ENCODE measurements around the gene MDGA2. TPM values are rescaled to one million over a fixed set of nuclear protein-coding genes. Genes with fewer than 3 reads are reported as not detected.
"Not testable (repeated sequence)": the region's sequence is repeated elsewhere in the genome, so short reads cannot be mapped to it uniquely, and the experiment has no call there.

Gene MDGA2
- total RNA-seq, 1 donor from 2014 or later = not detected

DNA sequence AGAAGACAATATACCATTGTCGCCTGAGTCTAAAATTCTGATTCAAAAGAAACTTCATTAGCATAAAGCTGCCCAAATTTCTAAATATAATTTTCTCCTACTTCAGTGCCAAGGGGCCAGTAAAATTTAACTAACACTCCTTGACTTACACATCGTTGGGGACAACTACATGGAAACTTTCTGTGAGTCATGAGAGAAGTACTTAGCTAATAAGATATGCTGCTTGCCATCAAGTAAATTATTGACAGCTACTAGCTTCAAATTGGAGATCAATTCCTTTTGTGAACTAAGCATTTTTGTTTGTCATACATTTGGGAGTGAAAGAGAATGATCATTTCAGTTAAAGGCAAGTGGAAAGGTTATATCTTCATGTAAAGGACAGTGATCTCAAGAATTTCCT lies 373.3 kb downstream of the MDGA2 start:
- intact Hi-C loops (cut with micrococcal nuclease) = no loop called here
- no peak overlapping the region for H3K4me3 Mint-ChIP-seq
- DNase-seq = no peak
- no peaks in the 10 kb centered on the region for H3K36me3 Mint-ChIP-seq (ENCODE audit: low read depth)
- H3K9me3 Mint-ChIP-seq = no peaks in the 10 kb centered on the region
- no peaks in the 10 kb centered on the region for H3K27me3 Mint-ChIP-seq
- H3K4me1 Mint-ChIP-seq = no peaks in the 10 kb centered on the region
- H3K27ac Mint-ChIP-seq = no peak overlapping the region

DNA sequence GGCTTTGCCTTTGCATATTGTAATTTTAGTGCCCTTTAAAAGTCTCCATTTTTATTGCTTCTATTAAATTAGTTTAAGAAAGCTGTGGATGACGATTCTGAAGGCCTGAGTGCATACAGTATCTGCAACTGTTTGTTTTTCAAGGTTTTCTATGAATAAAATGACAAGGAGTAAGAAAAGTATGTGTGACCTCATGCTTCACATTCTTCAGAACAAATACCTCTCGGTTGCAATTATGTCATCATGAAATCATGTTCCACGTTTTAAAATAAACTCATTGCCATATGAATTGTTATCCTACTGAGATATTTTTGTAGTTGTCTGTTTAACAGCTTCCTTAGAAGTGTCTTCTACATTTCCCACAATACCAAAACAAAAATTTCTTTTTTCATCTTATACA lies 374.6 kb downstream of the MDGA2 start:
- H3K27ac Mint-ChIP-seq = no peak overlapping the region
- H3K36me3 Mint-ChIP-seq (ENCODE audit: low read depth) = no peaks in the 10 kb centered on the region
- intact Hi-C loops (cut with micrococcal nuclease) = no loop called here
- no peak for DNase-seq
- no peaks in the 10 kb centered on the region for H3K4me1 Mint-ChIP-seq
- H3K9me3 Mint-ChIP-seq = no peaks in the 10 kb centered on the region
- H3K27me3 Mint-ChIP-seq = no peaks in the 10 kb centered on the region
- no peak overlapping the region for H3K4me3 Mint-ChIP-seq

DNA sequence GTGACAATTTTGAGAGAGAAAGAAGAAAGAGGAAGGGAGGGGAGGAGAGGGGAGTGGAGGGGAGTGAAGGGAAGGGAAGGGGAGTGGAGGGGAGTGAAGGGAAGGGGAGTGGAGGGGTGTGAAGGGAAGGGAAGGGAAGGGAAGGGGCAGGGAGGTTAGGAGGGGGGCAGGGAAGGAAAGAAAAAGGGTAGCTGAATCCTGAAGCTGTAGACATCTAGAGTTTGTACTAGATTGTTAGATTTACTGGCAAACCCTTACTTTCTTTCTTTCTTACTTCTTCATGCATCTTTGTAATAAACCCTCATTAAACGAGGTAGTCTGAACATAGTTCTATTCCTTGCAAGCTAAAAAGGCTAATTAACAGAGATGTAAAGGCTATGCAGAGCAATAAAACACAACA lies 378.0 kb downstream of the MDGA2 start:
- Mint-ChIP-seq H3K36me3 (ENCODE audit: low read depth) (no peaks in the 10 kb centered on the region), H3K27ac (no peak overlapping the region), H3K9me3 (no peaks in the 10 kb centered on the region), H3K27me3 (no peaks in the 10 kb centered on the region), H3K4me3 (no peak overlapping the region), H3K4me1 (no peaks in the 10 kb centered on the region)
- DNase-seq = no peak
- intact Hi-C loops (cut with micrococcal nuclease) = no loop called here

DNA sequence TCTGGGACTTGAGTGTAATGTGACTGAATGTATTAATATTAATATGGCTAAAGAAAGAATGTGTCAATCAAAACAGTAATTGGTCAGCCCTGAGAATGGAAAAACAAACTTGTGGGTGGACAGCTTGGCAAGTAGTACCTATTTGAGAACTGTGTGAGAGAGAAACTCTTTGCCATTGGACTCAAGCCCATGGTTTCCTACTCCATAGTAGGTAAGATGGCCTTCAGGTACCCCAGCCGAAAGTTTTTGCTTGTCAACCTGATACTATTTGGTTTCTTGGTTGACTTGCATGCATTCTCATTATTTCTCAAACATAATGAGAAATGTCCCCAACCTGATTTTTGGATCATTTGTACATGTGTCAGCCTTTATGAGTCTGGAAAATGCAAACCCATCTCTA lies 391.1 kb downstream of the MDGA2 start:
- intact Hi-C loops (cut with micrococcal nuclease) = no loop called here
- Mint-ChIP-seq H3K4me1 (no peaks in the 10 kb centered on the region), H3K36me3 (ENCODE audit: low read depth) (no peaks in the 10 kb centered on the region), H3K9me3 (no peaks in the 10 kb centered on the region), H3K27me3 (no peaks in the 10 kb centered on the region), H3K27ac (no peak overlapping the region), H3K4me3 (no peak overlapping the region)
- no peak for DNase-seq

DNA sequence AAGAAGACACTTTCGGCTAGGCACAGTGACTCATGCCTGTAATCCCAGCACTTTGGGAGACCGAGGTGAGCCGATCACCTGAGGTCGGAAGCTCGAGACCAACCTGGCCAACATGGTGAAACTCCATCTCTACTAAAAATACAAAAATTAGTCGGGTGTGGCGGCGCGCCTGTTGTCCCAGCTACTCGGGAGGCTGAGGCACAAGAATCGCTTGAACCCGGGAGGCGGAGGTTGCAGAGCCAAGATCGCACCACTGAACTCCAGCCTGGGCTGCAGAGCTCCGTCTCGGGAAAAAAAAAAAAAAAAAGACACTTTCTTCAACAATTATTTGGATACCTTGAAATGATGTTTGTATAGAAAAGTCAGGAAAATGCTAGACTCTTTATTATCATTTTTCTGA lies 393.6 kb downstream of the MDGA2 start:
- intact Hi-C loops (cut with micrococcal nuclease); H3K36me3 Mint-ChIP-seq (ENCODE audit: low read depth); DNase-seq; H3K4me1 Mint-ChIP-seq; H3K4me3 Mint-ChIP-seq; H3K27ac Mint-ChIP-seq; H3K9me3 Mint-ChIP-seq; H3K27me3 Mint-ChIP-seq: not testable (repeated sequence)

DNA sequence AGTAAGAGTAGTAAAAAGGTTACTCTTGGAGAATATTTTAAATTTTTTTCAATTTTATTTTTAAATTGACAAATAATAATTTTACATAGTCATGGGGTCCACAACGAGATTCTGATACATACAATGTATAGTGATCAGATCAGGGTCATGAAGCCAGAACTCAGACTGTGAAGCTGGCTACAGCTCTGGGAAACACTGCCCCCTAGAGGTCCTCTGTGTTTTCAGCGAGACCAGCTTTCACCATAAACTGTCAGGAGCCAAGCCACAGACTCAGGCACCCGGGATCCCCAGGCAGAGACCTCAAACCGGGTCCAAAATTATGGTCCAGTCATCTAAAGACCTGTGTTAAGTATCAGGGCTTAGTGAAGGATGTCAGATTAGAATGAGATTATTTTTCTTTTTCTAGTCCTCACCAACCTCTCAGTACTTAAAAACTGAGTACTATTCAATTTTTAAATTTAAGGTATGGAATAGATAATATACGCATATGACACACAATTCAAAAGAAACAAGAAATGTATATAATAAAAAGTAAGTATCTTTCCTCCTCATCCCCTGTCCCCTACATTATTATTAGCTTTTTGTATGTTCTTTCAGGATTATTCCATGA lies 397.1 kb downstream of the MDGA2 start:
- Mint-ChIP-seq H3K4me3 (no peak overlapping the region), H3K9me3 (no peaks in the 10 kb centered on the region), H3K27me3 (no peaks in the 10 kb centered on the region), H3K36me3 (ENCODE audit: low read depth) (no peaks in the 10 kb centered on the region), H3K27ac (no peak overlapping the region), H3K4me1 (no peaks in the 10 kb centered on the region)
- intact Hi-C loops (cut with micrococcal nuclease) = loop anchor here (5.0 kb wide), 1 partner anchor 1851 kb away; no protein-coding TSS in a partner anchor
- peak; percentile 77 for DNase-seq

DNA sequence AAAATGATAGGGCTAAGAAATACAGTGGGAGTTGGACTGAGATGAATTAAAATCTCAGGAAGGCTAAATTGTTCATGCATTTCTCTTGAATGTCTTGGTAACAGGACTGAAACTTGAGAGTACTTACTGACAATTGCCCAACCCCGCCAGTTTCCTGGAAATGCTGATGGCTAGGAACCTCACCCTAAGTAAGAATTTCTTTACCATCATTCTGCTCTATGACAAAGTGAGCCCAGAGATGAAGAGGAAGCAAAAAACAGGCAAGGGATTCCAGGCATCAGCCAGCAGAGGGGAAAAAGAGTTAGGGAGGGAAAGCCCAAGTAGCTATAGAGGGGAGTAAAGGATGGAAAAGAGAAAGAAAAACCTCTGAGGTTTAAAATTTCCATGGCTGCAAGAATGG lies 397.7 kb downstream of the MDGA2 start:
- Mint-ChIP-seq H3K27ac (no peak overlapping the region), H3K27me3 (no peaks in the 10 kb centered on the region), H3K9me3 (no peaks in the 10 kb centered on the region), H3K36me3 (ENCODE audit: low read depth) (no peaks in the 10 kb centered on the region), H3K4me1 (no peaks in the 10 kb centered on the region), H3K4me3 (no peak overlapping the region)
- intact Hi-C loops (cut with micrococcal nuclease) = loop anchor here (5.0 kb wide), 1 partner anchor 1850 kb away; no protein-coding TSS in a partner anchor
- DNase-seq = no peak

DNA sequence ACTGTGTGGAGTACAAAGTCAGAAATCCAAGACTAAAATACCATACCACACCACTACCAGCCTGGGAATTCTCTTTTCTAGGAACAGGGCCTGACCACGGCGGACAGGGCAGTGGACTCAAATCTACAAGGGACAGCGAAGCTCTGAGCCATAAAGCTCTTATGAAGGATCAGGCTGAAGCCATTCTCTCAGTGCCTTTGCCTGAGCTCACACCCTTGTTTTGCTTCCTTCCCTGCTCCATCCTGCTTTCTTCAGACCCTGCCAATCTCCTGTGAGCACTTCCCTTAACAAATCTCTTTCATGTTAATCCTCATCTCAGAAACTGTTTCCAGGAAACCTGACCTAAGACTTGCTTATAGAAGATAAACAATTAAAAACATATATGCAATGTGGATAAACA lies 398.5 kb downstream of the MDGA2 start:
- H3K27me3 Mint-ChIP-seq = no peaks in the 10 kb centered on the region
- intact Hi-C loops (cut with micrococcal nuclease) = loop anchor here (5.0 kb wide), 1 partner anchor 1850 kb away; no protein-coding TSS in a partner anchor

DNA sequence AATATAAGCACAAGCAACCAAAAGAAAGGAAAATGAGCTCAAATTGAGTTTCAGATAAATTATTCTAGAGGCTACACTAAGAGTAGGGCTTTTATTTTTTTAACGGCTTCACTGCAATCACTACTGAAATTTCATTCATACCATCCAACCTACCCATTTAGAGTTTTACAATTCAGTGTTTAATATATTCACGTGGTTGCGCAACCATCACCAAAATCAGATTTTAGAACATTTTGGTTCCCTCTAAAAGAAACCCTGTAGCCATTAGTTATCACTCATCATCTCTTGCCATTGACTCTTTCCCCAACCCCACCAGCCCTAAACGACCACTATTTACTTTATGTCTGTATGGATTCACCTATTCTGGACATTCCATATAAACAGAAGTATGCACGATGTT lies 401.5 kb downstream of the MDGA2 start:
- no peak for DNase-seq
- Mint-ChIP-seq H3K4me1 (no peaks in the 10 kb centered on the region), H3K27me3 (no peaks in the 10 kb centered on the region), H3K27ac (no peak overlapping the region), H3K4me3 (no peak overlapping the region), H3K9me3 (no peaks in the 10 kb centered on the region), H3K36me3 (ENCODE audit: low read depth) (no peaks in the 10 kb centered on the region)
- intact Hi-C loops (cut with micrococcal nuclease) = no loop called here

More for the DNA sequence above, 398.5 kb downstream of the MDGA2 start:
- no peaks in the 10 kb centered on the region for H3K4me1 Mint-ChIP-seq
- H3K4me3 Mint-ChIP-seq = no peak overlapping the region
- DNase-seq = no peak
- H3K9me3 Mint-ChIP-seq = no peaks in the 10 kb centered on the region
- no peaks in the 10 kb centered on the region for H3K36me3 Mint-ChIP-seq (ENCODE audit: low read depth)
- no peak overlapping the region for H3K27ac Mint-ChIP-seq

DNA sequence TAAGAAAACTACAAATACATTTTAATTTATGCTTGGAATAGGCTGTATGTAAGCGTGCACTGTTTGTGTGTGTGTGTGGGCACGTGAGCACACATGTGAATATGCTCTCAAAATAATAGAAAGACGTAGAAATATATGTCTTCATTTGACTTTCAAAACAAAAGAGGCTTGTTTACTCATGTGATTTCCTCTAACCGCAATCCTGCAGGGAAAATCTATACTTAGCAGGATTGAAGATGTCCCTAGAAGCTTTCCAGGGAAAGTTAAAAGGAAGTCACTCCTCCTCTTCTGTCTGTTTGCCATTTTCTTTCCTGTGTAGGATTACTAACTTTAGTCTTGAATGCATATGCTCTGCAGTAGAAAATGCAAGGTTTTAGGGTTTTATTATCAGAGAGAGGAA lies 404.7 kb downstream of the MDGA2 start:
- no peaks in the 10 kb centered on the region for H3K9me3 Mint-ChIP-seq
- no peaks in the 10 kb centered on the region for H3K4me1 Mint-ChIP-seq
- intact Hi-C loops (cut with micrococcal nuclease) = no loop called here
- H3K27ac Mint-ChIP-seq = no peak overlapping the region
- H3K36me3 Mint-ChIP-seq (ENCODE audit: low read depth) = no peaks in the 10 kb centered on the region
- no peak overlapping the region for H3K4me3 Mint-ChIP-seq
- DNase-seq = no peak
- no peaks in the 10 kb centered on the region for H3K27me3 Mint-ChIP-seq

DNA sequence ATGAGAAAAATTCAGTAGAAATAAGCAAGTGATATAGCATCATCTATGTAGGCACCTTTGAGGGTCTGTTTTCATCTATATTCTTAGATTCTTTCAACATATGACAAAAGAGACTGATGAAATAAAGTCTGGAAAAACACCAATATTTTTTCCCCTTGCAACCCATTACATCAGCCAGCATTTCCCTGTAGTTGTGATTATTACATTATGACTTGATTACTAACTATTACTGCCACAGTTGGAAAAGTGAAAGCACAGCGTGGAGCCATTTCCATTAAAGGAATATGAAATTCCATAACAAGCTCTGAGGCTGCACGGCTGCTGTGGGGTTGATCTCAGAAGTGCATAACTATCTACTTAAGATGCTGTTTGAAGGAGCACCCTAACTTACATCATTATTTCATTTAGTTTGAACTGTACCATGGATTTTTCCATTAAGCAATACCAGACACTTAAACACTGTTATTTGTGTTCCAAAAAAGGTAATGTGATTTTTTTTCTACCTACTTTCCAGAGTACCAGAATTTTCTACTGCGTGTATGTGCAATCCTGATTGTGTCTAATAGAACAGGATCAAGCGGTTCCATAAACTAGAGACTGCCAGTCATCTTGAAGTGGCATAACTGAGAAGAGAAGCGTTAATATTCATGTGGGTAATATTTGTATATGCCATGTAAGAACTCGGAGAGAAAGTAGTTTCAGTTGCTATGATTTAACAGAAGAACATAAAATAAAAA lies 405.5 kb downstream of the MDGA2 start:
- Mint-ChIP-seq H3K36me3 (ENCODE audit: low read depth) (no peaks in the 10 kb centered on the region), H3K4me1 (no peaks in the 10 kb centered on the region), H3K27me3 (no peaks in the 10 kb centered on the region), H3K4me3 (no peak overlapping the region), H3K27ac (no peak overlapping the region), H3K9me3 (no peaks in the 10 kb centered on the region)
- DNase-seq = no peak
- intact Hi-C loops (cut with micrococcal nuclease) = no loop called here

DNA sequence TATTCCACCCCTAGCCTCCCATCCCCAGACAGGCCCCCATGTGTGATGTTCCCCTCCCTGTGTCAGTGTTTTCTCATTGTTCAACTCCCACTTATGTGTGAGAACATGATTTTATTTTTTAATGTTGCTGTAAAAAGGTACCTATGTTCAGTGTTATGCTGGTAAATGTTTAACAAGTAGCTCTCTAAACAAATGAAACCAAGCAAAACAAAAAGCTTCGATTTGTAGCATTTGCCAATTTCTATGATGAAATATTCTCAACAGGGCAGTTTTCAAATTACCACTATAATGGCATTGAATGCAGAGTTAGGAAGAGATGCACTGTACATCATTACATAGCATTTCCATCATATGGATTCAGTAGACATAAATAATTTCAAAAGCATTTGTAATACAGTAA lies 410.6 kb downstream of the MDGA2 start:
- no peak for DNase-seq
- Mint-ChIP-seq H3K27ac (no peak overlapping the region), H3K27me3 (no peaks in the 10 kb centered on the region), H3K36me3 (ENCODE audit: low read depth) (no peaks in the 10 kb centered on the region), H3K4me1 (no peaks in the 10 kb centered on the region), H3K4me3 (no peak overlapping the region), H3K9me3 (no peaks in the 10 kb centered on the region)
- intact Hi-C loops (cut with micrococcal nuclease) = no loop called here

DNA sequence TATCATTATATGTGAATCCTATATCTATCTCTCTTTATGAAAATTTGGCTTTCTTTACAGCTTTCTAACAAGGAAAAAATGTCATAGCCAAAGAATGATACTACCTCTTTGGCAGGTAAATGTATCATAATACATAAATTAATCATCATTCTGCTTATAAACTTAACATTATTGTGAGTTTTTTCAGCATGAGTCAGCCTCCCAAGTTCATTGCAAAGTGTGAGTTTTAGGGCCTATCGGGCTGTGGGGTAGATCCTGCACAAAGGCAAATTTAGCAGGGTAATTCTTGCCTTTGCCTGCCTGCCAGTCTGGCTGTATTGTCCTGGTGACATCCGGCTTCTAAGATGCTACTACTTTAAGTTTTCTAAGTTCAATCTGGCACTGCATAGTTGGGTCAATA lies 412.6 kb downstream of the MDGA2 start:
- Mint-ChIP-seq H3K4me1 (no peaks in the 10 kb centered on the region), H3K36me3 (ENCODE audit: low read depth) (no peaks in the 10 kb centered on the region), H3K4me3 (no peak overlapping the region), H3K9me3 (no peaks in the 10 kb centered on the region), H3K27ac (no peak overlapping the region), H3K27me3 (no peaks in the 10 kb centered on the region)
- intact Hi-C loops (cut with micrococcal nuclease) = no loop called here
- DNase-seq = no peak

DNA sequence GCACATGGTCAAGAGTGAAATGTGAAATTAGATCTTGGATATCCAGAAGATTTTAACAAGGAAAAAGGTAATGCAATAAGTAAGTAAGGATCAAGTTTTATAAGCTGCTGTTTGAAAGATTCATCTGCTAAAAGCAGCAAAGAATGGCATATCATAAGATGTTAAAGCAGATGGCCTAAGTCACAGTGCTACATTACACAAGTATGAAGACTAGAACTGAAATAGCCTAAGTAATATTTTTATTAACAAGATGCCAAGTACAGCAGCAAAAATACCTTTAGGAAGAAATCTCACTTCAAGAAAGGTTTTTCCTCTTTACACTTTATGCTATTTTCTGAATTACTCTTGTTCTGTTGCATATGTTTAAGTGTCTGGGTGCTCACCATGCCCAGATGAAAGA lies 414.1 kb downstream of the MDGA2 start:
- Mint-ChIP-seq H3K4me1 (no peaks in the 10 kb centered on the region), H3K27me3 (no peaks in the 10 kb centered on the region), H3K9me3 (peaks cover 6% of the 10 kb centered on the region), H3K27ac (no peak overlapping the region), H3K36me3 (ENCODE audit: low read depth) (no peaks in the 10 kb centered on the region), H3K4me3 (no peak overlapping the region)
- DNase-seq = no peak
- intact Hi-C loops (cut with micrococcal nuclease) = no loop called here

DNA sequence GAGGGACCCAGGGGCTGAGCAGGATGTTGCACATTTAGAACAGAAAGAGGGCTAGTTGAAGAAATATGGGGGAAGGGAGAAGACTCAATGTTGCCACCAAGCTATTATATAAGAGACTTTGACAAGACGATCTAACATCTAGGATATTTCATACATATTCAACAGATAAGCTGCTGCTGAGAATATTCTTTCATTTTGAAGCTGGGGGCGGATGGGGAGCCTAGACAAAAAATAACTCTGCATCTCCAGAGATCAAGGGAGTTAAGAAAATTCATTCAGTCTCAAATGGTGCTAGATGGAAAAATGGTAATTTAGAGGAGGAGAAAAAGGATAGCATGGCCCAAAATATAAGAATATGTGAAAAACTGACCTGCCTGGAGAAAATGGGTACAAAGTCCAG lies 415.6 kb downstream of the MDGA2 start:
- Mint-ChIP-seq H3K27me3 (no peaks in the 10 kb centered on the region), H3K36me3 (ENCODE audit: low read depth) (no peaks in the 10 kb centered on the region), H3K27ac (no peak overlapping the region), H3K4me3 (no peak overlapping the region), H3K4me1 (no peaks in the 10 kb centered on the region), H3K9me3 (peaks cover 6% of the 10 kb centered on the region)
- DNase-seq = no peak
- intact Hi-C loops (cut with micrococcal nuclease) = no loop called here
